HUDEP-2 (cell line): ENCODE results near the gene ZNF862.

Experiments used
- DNase-seq, 76 experiments: peaks; one replicate each; lab custom pipeline; 2025; ENCODE audit not compliant: unreplicated experiment in 76 of 76; lab: John Stamatoyannopoulos, UW

The ZNF862 gene

DNA sequence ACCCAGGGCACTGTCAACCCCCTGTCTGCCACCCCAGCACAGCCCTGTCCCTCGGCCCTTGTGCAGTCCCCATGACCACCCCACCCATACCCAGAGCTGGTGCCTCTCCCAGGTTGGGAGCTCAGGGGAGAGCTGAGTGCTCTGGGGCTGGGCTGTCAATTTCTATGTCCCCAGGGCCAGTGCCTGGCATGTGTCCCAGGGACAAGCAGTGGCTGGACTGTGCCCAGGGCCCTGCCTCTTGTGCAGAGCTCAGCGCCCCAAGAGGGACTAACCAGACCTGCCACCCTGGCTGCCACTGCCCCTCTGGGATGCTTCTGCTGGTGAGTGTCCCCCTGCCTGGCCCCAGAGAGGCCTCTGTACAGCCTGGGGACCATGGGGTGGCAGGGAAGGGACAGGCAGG is 29.0 kb upstream of the ZNF862 start:
- no peak for DNase-seq

DNA sequence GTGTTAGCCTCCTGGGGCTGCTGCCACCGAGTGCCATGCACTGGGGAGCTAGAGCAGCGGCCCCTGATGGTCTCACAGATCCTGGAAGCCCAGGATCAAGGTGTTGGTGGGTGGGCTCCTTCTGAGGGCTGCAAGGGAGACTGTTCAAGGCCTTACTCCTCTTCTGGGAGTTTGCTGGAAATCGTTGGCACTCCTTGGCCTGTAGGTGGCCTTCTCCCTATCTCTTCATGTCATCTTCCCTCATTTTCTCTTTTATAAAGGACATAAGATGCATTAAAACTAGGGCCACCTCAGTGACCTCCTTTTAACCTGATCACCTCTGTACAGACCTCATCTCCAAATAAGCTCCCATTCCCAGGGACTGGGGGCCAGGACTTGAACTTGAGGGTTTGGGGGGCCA is 27.0 kb upstream of the ZNF862 start:
- no peak for DNase-seq

DNA sequence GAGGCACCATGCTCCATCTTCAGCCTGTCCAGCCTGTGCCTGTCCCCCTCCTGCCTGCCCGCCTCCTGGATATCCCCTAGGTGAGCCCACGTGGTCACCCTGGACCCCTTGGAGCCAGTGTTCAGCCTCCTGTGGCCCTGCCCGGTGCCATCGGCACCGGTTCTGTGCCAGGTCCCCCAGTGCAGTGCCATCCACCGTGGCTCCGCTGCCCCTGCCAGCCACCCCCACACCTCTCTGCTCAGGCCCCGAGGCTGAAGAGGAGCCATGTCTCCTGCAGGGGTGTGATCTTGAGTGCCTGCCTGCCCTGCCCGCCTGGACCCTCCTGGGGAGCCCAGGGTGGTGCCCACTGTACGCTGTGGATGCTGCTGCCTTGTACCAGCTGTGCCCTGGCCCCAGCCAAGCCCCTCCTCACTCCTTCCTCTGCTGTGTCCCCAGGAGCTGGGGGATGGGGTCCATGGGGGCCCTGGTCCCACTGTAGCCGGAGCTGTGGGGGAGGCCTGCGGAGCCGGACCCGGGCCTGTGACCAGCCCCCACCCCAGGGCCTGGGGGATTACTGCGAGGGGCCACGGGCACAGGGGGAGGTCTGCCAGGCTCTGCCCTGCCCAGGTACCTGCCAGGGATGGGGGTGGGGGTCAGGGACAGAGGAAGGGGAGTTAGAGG is 26.2 kb upstream of the ZNF862 start:
- no peak for DNase-seq

DNA sequence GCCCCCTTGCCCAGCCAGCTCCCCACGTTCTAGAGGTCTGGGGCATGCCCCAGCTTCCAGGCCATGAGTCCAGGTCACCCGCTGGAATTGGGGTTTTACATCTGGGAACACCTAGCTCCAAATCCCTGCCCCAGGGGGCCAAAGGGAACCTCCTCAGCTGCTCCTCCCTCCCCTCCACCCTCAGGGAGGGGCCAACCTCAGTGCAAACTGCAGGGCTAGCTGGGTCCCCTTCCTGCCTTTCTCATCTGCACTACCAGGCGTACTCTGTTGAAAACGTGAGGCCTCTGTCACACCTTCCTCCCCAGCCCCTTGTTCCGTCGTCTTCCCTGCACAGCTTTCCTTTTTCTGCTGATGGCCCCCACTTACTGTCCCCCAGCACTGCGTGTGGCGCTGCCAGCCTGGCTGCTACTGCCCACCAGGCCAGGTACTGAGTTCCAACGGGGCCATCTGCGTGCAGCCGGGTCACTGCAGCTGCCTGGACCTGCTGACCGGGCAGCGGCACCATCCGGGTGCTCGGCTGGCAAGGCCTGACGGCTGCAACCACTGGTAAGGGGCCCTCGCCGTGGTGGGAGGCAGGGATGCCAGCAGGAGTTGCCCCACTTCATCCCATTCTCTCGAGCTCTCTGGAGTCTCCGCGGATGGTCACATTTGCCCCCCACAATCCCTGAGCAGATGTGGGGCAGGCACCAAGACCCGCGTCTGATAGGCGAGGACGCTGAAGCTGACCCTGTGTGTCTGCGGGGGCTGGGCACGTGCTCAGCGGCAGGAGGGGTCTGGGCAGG is 24.7 kb upstream of the ZNF862 start:
- no peak for DNase-seq

DNA sequence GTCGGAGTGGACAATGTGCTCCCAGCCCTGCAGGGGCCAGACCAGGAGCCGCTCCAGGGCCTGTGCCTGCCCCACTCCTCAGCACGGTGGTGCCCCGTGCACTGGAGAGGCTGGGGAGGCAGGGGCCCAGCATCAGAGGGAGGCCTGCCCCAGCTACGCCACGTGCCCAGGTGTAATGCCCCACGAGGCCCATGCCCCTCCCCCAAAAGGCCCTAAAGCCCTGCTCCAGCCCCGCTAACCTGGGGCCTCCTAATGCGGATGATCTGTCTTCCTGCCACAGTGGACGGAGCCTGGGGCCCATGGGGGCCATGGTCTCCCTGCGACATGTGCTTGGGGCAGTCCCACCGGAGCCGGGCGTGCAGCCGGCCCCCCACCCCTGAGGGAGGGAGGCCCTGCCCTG is 23.7 kb upstream of the ZNF862 start:
- DNase-seq, result no peak

DNA sequence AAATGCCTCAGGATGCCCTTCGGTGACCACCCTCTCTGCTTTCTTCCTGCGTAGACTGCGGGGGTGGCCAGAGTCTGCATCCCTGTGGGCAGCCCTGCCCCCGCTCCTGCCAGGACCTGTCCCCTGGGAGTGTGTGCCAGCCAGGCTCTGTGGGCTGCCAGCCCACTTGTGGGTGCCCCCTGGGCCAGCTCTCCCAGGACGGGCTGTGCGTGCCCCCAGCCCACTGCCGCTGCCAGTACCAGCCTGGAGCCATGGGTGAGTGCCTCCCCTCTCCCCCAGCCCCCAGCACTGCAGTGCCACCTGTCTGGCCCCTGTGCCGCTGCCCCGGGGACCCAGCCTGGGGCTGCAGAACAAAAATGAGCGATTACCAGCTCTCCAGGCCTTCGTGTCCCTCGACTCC is 23.1 kb upstream of the ZNF862 start:
- no peak for DNase-seq

DNA sequence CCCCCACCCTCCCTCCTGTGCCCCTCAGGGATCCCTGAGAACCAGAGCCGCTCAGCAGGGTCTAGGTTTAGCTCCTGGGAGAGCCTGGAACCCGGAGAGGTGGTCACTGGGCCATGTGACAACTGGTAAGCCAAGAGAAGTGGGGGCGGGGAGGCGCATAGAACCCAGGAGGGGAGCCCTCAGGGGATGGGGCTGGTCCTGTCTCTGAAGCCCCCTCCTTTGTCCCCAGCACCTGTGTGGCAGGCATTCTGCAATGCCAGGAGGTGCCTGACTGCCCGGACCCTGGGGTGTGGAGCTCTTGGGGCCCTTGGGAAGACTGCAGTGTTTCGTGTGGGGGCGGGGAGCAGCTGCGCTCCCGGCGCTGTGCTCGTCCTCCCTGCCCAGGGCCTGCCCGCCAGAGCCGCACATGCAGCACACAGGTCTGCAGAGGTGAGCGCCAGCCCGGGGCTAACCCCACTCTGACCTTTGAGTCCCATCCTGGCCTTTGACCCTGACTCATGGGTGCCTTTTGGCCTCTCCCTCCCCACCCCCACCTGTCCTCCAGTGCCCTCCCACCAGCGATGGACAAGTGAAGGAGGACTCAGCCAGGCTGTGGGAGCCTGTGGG is 22.4 kb upstream of the ZNF862 start:
- DNase-seq, result no peak

DNA sequence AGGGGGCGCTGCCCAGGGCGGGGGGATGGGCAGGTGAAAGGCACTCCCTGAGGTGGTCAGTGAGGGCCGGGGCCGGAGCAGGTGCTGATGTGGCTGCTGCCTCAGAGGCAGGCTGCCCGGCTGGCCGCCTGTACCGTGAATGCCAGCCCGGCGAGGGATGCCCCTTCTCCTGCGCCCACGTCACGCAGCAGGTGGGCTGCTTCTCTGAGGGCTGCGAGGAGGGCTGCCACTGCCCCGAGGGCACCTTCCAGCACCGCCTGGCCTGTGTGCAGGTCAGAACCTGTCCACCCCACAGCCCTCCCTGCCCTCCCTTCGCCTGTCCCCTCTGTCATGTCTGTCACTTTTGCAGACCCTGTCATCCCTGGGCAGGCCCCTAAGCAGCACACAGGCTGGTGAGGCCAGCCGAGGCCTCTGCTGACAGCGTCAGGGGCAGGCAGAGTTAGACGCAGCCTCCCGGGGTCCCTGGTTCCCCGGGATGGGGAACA is 21.9 kb upstream of the ZNF862 start:
- no peak for DNase-seq

DNA sequence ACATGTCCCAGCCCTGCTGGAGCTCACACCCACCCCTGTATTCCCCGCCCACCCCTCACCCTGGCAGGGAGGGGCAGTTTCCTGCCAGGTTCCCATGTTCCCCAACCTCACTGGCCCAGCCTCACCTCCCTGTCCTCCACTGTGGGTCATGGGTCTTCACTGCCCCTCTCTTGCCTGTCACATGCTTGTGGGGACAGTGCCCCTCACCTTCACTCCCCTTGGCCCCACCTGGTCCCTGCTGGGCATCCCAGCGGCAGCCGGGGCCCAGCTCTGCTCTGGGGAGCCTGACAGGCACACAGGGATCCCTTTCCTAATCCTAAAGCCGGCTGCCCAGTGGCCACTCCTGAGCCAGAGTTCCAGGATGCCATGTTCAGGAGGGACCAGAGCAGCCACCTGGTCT is 21.4 kb upstream of the ZNF862 start:
- DNase-seq, result no peak

DNA sequence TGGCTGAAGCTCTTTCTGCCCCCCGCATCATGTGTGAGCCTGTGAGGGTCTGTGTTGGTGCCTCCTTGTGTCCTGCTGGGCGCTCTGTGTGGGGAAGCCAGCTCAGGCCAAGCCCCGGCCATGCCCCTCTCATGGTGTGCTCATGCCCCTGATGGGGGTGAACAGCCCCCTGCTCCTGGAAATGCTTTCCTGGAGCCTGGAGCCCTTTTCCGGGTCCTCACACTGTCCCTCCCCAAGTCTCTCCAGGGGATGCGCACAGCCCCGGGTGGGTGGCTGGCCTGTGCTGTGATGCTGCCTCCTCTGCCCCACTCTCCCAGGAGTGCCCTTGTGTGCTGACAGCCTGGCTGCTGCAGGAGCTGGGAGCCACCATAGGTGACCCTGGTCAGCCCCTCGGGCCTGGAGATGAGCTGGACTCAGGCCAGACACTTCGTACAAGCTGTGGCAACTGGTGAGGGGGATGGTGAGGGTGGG is 20.8 kb upstream of the ZNF862 start:
- DNase-seq, result no peak

DNA sequence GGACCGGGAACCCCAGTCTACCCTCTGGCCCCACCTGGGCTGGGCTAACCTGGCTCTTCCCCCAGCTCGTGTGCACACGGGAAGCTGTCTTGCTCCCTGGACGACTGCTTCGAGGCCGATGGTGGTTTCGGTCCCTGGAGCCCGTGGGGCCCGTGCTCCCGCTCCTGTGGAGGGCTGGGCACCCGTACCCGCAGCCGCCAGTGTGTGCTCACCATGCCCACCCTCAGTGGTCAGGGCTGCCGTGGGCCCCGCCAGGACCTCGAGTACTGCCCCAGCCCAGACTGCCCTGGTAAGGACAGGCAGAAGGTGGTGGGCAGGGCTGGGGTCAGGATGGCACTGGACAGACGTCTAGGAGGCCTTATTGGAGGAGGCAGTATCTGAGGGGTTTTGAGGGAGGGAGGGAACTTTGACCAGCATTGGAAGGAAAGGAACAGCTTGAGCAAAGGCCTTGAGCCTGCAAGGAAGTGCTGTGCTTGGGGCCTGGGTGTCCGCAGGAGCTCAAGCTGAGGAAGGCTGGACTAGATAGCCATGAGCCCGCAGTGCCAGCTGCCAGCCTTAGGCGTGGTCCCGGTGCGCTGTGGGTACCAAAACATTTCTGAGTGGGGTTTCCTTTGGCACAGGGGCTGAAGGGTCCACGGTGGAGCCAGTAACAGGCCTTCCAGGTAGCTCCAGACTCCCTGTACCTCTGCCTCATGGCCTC is 20.2 kb upstream of the ZNF862 start:
- DNase-seq, result no peak

DNA sequence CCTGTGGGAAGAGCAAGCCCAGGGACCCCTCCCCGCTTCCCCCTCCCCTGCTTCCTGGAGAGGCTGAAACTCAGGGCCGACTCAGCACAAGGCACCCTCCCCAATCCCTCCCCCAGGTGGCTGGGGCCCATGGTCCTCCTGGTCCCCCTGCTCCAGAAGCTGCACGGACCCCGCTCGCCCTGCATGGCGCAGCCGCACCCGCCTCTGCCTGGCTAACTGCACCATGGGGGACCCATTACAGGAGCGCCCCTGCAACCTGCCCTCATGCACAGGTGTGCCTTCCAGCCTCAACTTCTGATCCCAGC is 19.7 kb upstream of the ZNF862 start:
- no peak for DNase-seq

DNA sequence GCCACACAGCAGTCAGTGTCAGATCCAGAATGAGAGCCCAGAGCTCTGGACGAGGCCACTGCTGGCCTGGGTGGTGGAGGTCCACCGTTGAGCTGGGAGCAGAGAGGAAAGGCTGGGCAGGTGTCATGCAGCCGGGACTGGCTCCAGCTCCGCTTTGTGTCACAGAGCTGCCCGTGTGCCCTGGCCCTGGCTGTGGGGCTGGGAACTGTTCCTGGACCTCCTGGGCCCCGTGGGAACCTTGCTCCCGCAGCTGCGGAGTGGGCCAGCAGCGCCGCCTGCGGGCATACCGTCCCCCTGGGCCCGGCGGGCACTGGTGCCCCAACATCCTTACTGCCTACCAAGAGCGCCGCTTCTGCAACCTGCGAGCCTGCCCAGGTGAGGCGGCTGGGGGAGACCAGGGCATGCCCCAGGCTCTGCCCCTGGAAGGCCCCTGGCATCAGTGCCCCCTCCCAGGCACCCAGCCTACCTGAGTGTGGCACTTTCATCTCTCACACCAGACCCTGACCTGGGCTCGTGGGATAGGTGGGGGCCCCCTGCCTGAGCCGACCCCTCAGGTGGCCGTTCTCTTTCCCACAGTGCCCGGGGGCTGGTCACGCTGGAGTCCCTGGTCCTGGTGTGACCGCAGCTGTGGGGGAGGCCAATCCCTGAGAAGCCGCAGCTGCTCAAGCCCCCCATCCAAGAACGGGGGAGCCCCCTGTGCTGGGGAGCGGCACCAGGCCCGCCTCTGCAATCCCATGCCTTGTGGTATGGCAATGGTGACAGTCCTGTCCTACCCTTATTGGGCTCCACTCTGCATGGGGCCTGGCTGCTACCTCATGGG is 18.8 kb upstream of the ZNF862 start:
- DNase-seq, result no peak

DNA sequence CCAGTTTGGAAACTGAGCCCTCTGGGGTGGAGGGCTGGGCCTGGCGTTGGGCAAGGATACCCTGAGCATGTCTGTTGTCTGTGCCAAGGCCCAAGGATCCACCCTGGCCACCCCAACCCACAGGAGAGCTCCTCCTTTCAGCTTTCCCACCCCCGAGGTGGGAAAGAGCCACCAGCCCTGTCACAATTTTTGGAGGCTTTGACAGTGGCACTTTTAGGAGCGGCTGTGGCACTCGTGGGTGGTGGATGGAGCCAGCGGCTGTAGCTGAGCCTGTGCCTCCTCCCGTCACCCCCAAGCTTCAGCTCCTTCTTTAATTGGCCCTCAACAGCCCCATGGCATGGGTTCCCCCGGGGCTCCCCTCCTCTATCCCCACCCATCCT is 18.2 kb upstream of the ZNF862 start:
- no peak for DNase-seq

DNA sequence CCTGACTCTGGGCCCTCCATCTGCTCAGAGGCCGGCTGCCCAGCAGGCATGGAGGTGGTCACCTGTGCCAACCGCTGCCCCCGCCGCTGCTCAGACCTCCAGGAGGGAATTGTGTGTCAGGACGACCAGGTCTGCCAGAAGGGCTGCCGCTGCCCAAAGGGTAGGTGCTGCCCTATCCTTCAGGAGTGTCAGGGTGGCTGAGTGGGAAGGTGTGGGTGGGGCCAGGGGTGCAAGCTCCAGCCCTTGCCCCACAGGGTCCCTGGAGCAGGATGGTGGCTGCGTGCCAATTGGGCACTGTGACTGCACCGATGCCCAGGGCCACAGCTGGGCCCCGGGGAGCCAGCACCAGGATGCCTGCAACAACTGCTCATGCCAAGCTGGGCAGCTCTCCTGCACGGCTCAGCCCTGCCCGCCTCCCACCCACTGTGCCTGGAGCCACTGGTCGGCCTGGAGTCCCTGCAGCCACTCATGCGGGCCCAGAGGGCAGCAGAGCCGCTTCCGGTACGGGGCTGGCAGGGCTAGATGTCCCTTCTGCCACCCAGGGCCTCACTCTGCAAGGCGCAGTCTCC is 17.5 kb upstream of the ZNF862 start:
- DNase-seq, result no peak

DNA sequence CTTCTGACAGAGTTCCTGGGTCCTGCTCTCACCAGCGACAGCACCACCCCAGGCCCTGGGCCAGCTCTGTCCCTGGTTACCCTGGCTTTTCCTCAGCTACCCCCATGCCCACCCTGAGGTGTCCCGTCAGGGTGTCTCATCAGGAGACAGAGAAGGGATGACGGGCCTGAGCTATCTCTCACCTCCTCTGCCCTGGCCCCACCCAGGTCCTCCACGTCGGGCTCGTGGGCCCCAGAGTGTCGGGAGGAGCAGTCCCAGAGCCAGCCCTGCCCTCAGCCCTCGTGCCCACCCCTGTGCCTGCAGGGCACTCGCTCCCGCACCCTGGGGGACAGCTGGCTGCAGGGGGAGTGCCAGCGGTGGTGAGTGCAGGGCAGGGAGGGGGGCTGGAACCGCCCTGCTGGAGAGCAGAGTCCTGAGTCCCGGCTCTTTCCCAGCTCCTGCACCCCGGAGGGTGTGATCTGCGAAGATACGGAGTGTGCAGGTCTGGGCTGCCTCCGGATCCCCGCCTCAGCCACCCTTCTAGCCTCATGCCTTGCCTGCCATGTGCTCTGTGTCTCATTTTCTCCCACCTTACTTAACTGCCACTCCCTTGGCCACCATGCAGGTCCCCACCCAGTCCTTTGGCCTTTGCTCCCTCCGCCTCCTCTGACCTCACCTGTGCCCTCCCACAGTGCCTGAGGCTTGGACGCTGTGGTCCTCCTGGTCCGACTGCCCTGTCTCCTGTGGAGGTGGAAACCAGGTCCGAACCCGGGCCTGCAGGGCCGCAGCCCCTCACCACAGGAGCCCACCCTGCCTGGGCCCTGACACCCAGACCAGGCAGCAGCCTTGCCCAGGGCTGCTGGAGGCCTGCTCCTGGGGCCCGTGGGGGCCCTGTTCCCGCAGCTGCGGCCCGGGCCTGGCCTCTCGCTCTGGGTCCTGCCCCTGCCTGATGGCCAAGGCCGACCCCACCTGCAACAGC is 16.7 kb upstream of the ZNF862 start:
- no peak for DNase-seq

DNA sequence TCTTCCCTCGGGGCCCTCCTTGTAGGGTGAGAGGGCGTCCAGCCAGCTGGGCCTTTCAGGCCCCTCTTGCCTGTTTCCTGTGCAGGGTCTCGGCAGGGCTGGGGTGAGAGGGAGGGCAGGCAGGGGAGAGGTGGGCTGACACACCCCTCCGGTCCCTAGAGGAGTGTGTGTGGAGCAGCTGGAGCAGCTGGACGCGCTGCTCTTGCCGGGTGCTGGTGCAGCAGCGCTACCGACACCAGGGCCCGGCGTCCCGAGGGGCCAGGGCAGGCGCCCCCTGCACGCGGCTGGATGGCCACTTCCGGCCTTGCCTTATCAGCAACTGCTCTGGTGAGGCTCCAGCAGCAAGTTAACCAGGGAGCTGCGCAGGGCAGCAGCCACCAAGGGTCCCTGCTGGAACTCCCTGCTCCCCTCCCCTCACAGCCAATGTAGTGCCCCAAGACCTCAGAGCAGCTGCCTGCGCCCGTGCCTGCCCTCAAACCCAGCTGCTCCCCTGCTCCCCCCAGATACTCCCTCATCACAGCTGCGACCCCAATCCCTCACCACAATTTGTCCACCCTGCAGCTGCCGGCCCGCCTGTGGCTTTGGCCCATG is 15.7 kb upstream of the ZNF862 start:
- no peak for DNase-seq

DNA sequence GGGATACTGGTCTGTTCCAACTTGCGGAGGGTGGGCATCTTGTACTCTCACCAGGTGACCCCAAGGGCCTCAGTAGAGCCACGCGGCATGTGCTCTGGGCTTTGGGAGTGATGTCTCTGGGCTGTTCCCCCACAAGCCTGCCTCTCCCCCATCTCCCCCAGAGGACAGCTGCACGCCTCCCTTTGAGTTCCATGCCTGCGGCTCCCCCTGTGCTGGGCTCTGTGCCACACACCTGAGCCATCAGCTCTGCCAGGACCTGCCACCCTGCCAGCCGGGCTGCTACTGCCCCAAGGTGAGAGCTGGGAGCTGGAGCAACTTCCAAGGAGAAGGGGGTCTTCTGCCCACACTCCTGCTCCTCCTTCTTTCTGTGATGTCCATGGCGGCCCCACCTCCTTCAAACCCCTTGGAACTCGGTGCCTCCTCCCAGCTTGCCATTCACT is 15.0 kb upstream of the ZNF862 start:
- no peak for DNase-seq
